Ramos (cell line): Measurements from ENCODE around the gene KCNQ1.

ENCODE experiments used
- in situ Hi-C: fragments of 300-500 bp; cut with MboI; formaldehyde crosslinking; loops from one replicate; pipeline ENCODE4 v1.14.3; 2022; ENCODE audit warnings: low sequenced_read_pairs; ENCODE audit not compliant: unreplicated experiment

KCNQ1 gene

DNA sequence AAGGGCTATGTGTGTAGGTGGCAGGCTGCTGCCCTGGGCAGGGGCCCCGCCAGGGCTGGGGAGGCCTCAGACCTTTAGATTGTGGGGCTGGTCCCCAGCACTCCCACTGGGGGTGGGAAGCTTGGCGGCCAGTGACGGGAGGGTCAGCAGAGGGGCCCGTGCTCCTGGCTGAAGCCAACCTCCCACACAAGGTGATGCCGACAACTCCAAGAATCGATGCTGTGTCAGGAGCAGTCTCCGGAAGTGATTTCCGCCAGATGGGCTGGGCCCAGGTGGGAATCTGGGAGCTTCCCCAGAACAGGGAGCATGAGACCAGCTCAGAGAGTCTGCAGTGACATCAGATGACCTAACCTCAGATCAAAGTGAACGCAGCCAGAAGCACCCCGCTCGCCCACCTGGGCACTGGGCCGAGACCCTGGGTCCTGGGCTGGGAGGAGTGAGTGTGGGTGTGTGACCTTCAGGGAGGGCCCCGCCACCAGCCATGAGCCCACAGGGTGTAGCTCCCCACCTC, 8.2 kb upstream of the KCNQ1 start:
- in situ Hi-C loops = loop anchor here (10.0 kb wide), 1 partner anchor 438 kb away; no protein-coding TSS in a partner anchor

DNA sequence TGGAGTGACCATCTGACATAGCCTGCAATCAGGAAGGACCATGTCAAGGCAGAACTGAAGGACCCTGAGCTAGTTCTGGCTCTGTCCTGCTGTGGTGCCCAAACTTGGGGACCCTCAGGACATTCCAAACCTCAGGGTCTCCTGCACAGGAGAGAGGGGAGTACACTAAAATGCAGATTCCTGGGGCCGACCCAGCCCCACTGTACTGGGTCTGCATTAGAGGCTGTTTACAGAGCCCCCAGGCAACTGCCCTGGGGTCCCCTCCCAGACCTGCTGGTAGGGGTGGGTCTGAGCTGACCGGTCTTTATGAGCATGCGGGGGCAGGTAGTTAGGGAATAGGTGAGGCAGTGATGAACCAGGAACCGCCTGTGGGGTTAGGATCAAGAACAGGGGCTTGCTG, 7.3 kb upstream of the KCNQ1 start:
- in situ Hi-C loops = loop anchor here (10.0 kb wide), 1 partner anchor 437 kb away; no protein-coding TSS in a partner anchor

DNA sequence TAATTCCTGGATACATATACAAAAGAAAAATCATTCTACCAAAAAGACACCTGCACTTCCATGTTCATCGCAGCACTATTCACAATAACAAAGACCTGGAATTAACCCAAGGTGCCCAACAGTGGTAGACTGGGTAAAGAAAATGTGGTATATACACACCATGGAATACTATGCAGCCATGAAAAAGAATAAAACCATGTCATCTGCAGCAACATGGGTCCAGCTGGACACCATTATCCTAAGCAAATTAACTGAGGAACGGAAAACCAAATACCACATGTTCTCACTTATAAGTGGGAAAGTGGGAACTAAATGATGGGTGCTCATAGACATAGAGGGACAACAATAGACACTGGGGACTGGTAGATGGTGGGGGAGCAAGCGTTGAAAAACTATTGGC, 5.0 kb upstream of the KCNQ1 start:
- in situ Hi-C loops = loop anchor here (10.0 kb wide), 1 partner anchor 435 kb away; no protein-coding TSS in a partner anchor

DNA sequence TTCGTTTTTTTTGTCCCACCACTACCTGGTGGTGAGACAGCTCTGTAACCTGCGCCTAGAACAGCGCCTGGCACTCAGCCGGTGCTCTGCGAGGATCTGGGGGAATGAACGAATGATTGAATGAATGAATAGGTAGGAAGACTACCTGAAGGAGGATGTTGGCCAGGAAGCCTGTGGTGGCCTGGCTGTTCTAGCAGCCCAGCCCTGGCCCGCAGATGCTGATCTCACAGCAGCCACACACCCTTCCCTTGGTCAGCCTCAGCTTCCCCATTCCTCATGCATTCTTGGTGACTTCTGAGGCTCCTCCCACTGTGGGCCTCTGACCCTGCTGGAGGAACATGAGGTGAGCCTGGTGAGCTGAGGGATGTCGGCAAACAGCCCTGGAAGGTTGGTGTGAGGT, 4.2 kb upstream of the KCNQ1 start:
- in situ Hi-C loops = no loop called here

DNA sequence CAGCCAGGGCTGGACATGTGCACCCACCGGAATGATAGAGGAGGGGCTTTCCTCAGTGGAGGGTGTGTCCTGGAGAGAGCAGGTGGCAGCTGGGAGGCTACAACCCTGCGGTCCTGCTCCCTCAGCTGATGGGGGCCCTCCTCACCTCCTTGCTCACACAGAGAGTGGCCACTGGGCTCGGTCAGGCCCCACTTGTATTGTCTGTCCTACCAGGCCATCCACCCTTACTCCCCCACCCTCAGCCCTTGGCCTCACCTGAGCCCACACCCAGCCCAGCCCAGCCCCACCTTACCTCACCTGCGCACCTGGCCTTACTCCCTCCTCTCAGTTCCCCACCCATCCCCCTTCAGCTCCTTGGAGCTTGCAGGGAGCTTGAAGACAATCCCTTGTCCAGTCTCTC, 3.6 kb upstream of the KCNQ1 start:
- in situ Hi-C loops = no loop called here

DNA sequence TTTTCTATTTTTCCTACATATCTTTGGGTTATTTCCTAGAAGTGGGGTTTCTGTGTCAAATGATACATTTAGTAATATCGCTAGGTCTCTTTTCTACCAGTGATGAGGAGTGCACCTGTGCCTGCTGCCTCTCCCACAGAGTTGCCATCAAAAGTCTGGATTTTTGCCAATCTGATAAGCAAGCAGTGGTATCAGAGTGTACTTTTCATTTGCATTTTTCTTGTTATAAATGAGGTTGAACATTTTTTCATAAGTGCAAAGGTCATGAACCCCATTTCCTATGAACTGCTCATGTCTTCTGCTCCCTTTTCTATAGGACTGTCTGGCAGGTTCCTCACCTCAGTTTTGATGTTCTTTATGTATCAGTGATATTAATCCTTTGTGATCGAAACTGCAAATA, 2.2 kb upstream of the KCNQ1 start:
- in situ Hi-C loops = no loop called here

DNA sequence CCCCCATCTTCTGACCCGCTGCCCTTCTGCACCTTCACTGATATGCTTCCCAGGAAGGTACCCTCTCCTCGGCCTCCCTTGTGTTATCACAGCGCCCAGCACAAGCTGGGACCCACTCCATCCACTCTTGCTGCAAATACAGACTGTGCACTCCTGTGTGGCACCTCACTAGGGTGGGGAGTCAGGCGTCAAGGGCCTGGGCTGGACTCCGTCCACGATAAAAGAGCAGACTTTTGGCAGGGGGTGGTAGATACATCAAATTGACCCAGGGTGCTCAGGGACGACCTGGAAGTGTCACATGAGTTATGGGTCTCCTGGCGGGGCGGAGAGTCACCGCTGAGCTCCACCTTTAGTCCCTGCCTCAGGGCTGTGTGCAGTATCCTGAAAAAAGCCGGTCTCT, 1.4 kb upstream of the KCNQ1 start:
- in situ Hi-C loops = no loop called here

DNA sequence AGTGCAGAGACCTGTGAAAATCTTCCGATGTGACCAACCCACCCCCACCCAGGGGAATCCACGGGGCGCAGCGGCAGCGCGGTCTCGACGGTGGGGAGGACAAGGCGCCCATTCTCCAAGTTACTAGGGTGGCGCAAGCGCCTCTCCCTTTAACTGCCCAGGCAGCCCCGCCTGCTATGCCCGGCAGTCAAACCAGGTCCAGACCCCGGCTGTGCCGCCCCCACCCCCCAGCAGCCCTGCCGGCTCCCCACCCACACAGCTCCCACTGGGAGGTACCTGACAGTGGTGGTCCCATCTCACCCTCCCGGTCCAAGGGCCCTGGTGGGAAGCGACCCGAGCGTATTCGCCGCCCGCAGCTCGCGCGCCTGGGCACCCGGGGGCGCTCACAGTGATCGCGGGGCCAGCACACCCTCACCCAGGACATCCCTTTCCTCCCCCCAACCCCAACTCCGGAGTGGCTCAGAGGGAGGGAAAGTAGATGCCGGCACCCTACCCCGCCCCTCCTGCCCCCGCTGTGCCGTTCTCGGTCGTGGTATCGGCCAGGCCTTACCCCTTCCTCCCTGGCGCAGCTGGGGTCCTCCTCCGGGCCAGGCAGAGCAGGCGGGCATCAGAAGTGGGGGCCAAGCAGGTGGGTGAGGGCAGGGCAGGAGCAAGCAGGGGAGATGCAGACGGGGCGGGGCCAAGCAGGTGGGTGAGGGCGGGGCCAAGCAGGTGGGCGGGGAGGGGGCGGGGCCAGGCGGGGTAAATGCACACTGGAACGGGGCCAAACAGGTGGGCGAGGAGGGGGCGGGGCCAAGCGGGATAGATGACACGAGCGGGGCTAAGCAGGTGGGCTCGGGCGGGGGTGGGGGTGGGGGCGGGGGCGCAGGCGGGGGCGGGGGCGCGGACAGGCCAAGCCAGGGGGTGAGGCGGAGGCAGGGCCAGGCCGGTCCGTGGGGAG, 657 bp upstream of the KCNQ1 start, which contains the start of gene TRPM5:
Gene TRPM5, minus strand, starts transcription at position 634 of the 940 bp plus-strand sequence. CDS start 21,478 bp downstream, outside the sequence.
- in situ Hi-C loops = no loop called here

DNA sequence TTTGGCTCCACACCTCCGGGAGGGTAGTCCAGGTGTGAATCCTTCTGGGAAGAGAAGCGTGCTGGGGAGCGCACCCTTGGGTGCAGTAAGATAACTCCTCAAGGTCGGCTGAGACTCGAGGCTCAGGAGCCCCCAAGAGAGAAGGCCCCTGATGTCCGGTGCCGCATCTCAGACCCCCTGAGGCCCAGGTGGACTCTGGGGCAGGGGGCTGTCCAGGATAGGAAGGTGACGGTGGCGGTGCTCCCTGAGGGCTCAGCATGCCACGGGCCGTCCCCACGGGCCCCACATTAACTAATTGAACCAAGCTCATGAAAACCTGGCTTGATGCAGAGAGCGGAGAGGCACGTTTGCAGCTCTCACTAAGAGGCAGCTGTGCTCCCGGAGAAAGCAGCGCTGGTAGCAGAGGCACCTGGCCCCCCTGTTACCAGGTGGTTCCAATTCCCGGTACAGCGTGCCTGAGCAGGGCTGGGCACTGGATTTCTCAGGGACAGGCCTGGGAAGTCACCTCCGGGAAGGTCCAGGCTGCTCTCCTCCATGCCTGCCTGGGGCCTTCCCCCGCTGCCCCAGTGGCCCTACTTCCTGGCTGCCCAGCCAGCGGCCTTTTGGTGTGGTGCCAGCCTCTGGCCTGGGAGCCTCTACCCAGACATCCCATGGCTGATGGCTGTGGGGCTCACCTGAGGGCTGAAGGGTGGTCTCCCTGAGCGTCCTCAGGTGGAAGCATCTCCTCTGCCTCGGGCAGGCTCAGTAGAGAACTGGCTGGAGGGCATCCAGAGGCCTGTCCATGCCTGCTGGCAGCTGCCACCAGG, 1.1 kb downstream of the KCNQ1 start:
- in situ Hi-C loops = no loop called here

DNA sequence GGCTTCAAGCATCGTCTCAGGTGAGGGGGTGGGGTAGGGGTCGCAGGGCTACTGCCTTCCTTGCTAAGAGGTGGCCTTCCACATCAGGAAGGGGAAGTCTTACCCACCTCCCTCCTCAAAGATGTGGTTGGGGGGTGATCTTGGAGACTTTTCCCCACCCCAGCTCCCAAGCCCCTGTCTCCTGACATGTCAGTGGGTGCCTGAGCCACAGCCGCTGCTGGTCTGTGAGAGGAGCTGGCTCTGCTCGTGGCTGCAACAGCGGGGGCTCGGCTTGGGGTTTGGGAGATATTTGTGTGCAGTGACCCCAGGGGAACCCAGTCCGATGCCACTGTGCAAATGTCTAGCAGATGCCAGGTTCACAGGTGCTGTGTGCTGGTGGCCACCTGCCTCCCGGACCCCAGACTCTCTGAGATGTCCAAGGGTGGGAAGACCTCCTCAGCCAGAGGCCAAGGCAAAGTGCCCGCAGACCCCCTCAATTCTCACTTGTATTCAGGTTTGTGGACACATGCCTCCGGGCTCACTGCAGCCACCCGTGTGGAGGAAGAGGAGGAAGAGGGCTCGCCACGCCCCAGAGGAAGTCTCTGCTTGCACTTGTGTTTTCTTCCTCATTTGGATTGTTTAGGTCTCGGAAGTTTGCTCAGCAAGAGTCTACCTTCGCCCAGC, 1.9 kb downstream of the KCNQ1 start:
- in situ Hi-C loops = no loop called here

DNA sequence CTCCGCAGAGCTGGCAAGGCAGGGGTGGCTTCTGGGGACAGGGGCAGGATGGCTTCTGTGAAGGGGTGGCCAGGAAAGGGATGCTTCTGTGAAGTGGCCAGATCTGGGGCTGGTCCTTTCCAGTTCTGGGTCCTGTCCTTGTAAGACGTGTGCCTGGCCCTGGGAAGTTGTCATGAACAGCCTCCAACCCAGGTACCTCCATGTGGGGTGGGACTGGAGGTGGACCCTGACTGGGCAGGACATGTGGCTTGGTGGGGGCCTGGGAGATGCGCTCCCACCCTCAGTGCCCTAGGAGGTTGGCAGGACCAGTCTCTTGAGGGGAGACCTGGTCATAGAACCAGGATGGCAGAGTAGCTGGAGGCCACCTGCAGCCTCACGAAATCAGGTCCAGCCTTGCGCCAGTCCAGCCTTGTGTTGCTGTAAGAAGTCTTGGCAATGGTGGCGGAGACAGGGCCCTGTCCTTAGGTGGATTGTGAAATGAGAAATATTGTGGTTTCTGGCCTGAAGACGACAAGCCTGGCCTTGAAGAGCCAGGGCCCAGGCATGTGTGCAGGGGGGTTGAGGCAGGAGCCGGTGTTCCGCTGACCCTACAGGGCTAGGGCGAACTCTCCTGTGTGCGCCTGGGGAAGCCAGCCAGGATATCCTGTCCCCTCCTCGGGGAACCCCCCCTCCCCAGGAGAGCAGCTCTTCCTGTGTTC, 2.6 kb downstream of the KCNQ1 start:
- in situ Hi-C loops = no loop called here

DNA sequence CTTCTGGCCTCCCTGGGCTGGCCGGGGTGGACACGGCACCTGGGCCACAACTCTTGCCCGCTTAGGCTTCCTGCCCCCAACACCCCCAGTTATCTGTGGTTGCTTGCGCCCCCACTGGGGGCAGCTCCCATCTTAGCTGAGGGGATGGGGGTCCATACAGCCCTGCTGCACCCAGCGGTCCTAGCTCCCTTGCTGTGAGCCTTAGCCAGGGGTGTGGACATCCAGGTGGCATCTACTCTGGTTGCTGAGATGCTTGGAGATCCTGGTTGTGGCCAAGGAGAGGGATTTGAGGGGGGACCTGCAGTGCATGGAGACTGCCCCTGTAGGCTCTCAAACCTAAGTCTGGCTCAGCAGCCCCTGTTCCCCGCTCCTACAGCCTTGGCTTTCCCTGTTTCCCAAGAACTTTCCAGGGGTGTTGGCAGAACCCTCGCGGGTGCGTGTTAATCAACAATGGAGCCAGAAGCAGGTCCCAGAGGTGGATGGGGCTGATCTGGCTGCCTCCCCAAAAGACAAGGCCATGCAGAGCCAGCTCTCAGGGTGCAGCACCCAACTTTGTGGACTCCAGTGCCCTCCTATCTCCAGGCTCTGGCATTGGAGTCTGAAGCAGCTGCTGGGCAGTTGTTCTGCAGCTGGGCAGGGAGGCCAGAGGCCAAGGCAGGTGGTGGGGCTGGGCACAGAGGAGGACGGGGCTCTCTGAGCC, 3.3 kb downstream of the KCNQ1 start:
- in situ Hi-C loops = no loop called here

DNA sequence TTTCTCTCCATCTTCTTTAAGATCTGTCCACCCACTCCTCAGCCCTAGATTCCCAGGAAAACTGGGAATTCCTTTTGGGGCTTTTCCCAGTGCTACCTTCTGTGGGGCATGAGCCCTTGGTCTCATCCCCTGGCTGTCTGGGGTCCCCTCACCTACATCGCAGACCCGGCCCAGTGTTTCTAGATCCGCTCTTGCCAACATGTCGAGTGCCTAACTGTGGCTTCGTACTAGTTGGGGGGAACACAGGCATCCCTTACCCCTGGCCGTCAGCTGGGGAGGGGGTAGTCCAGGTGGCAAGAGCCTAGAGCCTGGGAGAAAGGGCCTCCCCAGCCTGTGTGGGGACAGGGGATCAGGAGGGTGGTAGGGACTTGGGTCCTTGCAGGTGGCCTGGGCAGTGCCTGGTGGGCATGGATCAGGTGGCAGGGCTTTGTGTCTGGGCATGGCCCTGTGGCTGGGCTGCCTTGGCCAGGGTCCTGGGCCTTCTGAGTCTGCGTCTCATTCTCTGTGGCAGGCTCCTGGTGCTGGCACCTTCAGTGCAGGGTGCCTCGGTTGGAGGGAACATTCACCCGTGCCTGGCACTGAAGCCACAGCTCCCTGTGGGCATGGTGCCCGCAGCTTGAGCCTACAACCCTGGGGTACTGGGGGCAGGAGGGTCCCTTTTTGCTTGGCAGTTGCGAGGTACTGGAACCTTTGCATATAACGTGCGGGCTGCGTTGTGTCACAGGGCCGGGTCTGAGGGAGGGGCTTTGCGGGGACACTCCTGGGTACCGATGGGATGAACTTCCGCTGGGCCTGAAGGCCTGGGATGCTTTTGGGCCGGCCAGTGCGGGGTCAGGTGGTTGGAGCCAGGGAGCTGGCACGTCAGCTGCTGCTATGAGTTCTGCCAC, 4.1 kb downstream of the KCNQ1 start:
- in situ Hi-C loops = no loop called here

DNA sequence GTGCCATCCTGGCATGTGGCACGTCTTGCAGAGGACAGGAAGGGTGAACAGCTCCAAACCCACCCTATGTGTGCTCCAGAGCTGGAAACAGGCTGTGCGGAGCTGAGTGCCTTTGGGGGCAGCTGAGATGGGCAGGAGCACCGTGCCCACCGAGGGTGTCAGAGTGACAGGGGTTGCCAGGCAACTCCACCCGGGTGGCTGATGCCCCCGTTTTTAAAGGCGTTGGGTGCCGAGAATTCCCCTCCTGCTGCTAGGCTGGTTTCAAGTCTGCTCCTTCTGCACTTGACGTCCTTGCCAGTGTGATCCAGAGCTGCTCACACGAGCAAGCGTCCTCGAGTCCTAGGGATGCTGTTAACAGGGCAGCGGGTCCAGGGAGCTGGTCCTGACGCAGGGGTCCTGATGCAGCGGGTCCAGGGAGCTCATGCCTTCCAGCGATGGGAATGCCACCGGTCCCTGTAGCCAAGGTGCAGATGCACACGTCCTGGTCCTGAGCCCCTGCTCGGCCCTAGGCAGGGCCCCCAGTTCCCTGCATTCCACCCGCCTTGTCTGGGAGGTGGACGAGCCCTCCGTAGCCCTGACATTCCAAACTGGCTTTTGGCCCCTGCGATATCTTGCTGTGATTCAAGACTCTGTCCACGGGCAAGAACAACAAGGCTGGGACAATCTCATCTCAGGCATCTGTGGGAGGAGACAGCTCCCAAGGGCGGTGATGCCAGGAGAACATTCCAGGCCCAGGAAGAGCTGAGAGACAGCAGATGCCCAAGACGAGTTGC, 4.9 kb downstream of the KCNQ1 start:
- in situ Hi-C loops = no loop called here

DNA sequence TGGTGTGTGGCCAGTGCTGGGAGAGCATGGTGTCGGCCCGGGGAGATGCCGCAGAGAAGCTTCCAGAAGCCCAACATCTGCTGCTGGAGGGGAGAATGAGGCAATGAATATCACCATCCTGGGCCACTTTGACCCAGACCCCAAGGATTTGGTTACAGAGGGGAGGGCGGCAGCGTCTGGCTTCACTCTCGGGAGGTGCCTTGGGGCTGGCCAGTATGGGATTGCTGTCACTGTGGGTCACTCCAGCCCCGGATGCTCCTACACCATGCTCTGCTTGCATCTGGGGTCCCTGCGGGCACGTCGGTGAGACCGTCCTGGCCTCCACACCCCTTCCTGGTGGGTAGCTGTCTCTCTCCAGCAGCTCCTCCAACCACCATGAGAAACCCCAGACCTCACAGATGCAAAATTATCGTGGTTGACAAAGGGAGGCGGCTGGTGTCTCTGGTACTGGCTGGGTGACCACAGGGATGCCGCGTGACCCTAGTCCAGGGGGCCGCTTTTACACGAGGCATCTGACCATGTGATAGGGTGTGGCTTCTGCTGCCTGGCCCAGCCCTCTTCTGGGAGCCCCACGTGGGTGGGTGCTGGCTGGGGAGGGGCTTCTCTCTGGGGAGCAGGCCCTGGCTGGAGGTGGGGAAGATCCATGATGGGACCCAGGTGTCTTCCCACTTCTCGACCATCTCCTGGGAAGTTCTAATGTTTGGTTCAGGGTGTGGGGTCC, 5.7 kb downstream of the KCNQ1 start:
- in situ Hi-C loops = no loop called here

DNA sequence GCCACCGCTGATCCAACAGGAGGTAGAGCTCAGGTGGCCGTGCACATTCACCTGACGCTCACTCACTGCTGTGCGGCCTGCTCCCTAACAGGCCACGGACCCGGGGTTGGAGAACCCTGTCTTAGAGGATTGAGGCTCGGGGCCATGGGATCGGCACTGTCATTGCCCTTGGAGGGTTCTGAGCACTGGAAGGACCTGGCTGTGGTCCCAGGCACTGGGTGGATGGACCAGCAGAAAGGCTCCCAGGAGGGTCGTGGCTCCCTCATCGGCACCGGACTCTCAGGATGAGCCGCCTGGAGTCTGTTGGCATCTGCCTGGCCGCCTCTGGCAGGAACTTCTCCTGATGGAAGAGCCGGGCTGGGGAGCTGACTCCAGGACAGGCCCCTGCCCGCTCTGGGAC, 6.5 kb downstream of the KCNQ1 start:
- in situ Hi-C loops = no loop called here

DNA sequence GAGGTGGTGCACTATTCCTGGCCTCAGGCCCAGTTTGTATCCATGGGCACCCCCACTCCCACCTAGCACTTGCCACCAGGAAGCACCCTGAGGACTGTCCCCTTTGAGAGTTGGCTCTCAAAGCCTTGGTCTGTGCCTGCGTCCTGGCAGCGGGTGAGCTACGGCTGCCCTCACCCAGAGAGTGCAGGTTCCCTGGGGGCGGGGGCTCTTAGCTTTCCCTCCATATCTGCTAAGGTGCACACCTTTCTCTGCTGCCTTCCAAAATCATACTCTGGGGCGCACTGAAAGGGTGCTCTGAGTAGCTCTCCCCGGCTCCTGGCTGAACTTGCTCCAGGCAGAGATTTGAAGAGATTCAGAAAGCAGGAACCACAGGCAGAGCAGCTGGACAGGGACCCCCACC, 7.1 kb downstream of the KCNQ1 start:
- in situ Hi-C loops = no loop called here
